HG02981 (cell line): ENCODE measurements around the gene CREB5.

Experiments
- ATAC-seq: cut with Tn5 transposase; IDR thresholded peaks from one replicate; pipeline ENCODE4 v1.9.1; 2021; ENCODE audit warnings: mild to moderate bottlenecking, moderate library complexity; ENCODE audit not compliant: unreplicated experiment

CREB5 gene

GRCh38 chr7:28669330-28669729, 257.0 kb downstream of the CREB5 start:
- ATAC-seq: no peak

GRCh38 chr7:28671526-28671925, 259.2 kb downstream of the CREB5 start:
- no peak for ATAC-seq

- ATAC-seq: no peak
Observed at GRCh38 chr7:28672397-28672797, 260.1 kb downstream of the CREB5 start.

GRCh38 chr7:28674359-28674782, 262.1 kb downstream of the CREB5 start:
- no peak for ATAC-seq

- no peak for ATAC-seq
Observed at GRCh38 chr7:28675429-28675828, 263.1 kb downstream of the CREB5 start.

- ATAC-seq: no peak
Observed at GRCh38 chr7:28677668-28678067, 265.4 kb downstream of the CREB5 start.

- no peak for ATAC-seq
Observed at GRCh38 chr7:28678431-28678965, 266.2 kb downstream of the CREB5 start.

GRCh38 chr7:28681693-28682310, 269.5 kb downstream of the CREB5 start:
- no peak for ATAC-seq

- ATAC-seq: no peak
Observed at GRCh38 chr7:28682801-28683200, 270.5 kb downstream of the CREB5 start.

- no peak for ATAC-seq
Observed at GRCh38 chr7:28684650-28685241, 272.4 kb downstream of the CREB5 start.

- no peak for ATAC-seq
Observed at GRCh38 chr7:28685242-28685643, 272.9 kb downstream of the CREB5 start.

GRCh38 chr7:28685644-28686417, 273.5 kb downstream of the CREB5 start:
- ATAC-seq: peak; percentile 66

GRCh38 chr7:28686418-28686800, 274.1 kb downstream of the CREB5 start:
- ATAC-seq: no peak

GRCh38 chr7:28687537-28687936, 275.2 kb downstream of the CREB5 start:
- ATAC-seq: no peak

- no peak for ATAC-seq
Observed at GRCh38 chr7:28688174-28688573, 275.9 kb downstream of the CREB5 start.

GRCh38 chr7:28688651-28689050, 276.3 kb downstream of the CREB5 start:
- no peak for ATAC-seq

- ATAC-seq: no peak
Observed at GRCh38 chr7:28695300-28696295, 283.3 kb downstream of the CREB5 start.

- no peak for ATAC-seq
Observed at GRCh38 chr7:28697913-28698563, 285.7 kb downstream of the CREB5 start.

- no peak for ATAC-seq
Observed at GRCh38 chr7:28698840-28699239, 286.5 kb downstream of the CREB5 start.

GRCh38 chr7:28700096-28700495, 287.8 kb downstream of the CREB5 start:
- no peak for ATAC-seq
